NCI-H2171 (cell line): ENCODE results near the gene RAN.
"Not testable (repeated sequence)": the region's sequence is repeated elsewhere in the genome, so short reads cannot be mapped to it uniquely, and the experiment has no call there.

ENCODE experiments used
- DNase-seq: peaks from one replicate; lab custom pipeline; 2025; lab: John Stamatoyannopoulos, UW

RAN gene

DNA sequence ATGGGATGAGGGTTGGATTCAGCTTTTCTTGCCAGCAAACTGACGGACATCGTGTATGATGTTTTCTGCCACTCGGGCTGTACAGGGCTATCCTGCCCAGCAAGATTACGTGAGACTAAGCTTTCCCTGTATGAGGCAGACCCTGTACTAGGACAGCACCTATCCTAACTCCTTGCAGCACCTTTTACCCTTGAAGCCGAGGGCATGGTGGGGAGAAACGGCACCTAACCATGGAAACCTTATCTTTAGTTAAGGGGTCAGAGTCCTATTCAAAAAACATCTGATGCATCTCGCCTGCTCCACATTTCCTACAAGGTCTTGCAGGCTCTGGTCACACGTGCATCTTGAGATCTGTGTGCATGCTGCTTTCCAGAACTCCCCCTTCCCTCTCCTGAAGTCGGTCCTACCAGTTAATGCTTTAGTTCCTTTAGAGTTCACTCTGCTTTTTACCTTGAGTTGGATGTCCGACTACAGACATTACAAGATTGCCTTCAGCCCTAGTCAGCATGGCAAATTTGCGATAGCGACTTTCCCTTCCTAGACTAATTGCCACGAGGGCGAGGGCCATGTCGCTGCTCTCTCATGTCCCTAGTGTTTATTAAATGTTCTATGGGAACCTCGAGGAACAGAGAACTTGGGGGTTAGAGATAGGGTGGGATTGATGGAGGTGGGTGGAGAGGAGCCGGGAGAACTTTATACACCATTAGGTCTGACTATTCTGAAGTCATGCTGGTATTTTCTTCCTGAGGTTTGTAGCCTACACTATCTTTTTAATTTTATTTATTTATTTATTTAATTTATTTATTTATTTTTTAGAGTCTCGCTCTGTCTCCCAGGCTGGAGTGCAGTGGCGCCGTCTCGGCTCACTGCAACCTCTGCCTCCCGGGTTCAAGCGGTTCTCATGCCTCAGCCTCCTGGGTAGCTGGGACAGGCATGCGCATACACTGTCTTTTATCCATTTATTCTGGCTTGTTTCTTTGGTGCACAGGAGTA is 6.6 kb downstream of the RAN start:
- no peak for DNase-seq

DNA sequence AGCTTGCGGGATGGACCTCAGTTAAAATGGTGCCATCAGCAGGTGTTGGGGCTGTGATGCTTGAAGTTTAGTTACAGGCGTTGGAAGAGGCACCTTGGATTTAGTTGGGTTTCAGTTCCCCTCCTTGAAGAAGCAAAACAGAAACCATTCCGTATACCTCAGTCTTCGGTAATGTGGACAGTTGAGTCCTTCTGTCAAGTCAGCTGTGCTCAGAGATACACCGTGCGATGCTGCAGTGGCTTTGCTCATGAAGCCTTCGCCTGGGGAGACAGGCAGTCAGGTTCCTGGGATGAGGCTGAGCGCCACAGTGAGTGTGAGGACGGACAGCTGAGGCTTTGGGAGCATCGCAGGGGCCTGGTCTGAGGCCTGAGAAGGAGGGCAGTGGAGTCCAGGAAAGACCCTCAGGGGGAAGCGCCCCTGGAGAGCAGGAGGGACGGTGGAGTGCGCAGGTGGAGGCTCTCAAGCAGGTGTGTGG is 7.4 kb downstream of the RAN start:
- no peak for DNase-seq

- no peak for DNase-seq
Observed at GRCh38 chr12:130879781-130880389, 8.0 kb downstream of the RAN start.

- no peak for DNase-seq
Observed at GRCh38 chr12:130880411-130880885, 8.6 kb downstream of the RAN start.

GRCh38 chr12:130881046-130881445 is 9.2 kb downstream of the RAN start:
- DNase-seq = no peak

- no peak for DNase-seq
Observed at GRCh38 chr12:130881548-130881947, 9.7 kb downstream of the RAN start.

DNA sequence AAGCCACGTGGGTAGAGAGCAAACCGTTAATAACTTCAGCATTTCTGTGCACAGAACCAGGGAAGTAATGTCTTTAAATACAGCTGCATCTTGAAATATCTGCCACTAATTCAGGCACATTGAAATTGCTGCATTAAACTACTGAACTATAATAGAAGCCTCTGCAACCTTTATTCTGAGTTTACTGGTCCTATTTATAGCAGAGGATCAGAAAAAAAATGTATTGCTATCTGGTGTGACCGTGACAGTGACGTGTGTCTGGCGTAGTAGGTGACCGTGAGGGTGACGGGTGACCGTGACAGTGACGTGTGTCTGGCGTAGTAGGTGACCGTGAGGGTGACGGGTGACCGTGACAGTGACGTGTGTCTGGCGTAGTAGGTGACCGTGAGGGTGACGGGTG is 15.3 kb downstream of the RAN start:
- DNase-seq = not testable (repeated sequence)

DNA sequence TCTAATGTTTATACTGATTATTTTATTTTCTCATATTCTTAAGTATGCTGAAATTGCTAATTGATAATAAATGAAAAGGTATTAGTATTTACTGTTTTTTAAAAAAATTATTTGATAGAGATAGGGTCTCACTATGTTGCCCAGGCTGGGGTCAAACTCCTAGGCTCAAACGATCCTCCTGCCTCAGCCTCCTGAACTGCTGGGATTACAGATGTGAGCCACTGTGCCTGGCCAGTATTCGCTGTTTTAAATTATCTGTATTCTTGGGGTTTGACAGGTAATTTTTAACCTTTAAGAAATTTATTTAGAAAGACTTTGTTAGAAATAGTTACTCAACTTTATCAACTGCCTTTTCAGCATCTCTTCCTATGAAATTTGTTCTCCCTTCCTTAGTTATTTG is 32.2 kb downstream of the RAN start:
- DNase-seq = no peak

DNA sequence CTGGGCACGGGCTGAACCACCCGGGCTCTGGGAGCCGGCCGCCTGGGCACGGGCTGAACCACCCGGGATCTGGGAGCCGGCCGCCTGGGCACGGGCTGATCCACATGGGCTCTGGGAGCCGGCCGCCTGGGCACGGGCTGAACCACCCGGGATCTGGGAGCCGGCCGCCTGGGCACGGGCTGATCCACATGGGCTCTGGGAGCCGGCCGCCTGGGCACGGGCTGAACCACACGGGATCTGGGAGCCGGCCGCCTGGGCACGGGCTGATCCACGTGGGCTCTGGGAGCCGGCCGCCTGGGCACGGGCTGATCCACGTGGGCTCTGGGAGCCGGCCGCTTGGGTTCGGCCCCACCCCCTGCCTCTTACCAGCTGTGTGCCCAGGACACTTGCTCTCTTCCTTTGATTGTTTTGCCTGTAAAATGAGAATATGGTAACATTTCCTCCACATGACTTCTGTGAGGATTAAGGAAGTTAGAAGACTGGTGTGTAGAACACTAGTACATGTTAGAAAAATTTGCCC is 33.1 kb downstream of the RAN start:
- not testable (repeated sequence) for DNase-seq

GRCh38 chr12:130909111-130909510 is 37.2 kb downstream of the RAN start:
- no peak for DNase-seq

DNA sequence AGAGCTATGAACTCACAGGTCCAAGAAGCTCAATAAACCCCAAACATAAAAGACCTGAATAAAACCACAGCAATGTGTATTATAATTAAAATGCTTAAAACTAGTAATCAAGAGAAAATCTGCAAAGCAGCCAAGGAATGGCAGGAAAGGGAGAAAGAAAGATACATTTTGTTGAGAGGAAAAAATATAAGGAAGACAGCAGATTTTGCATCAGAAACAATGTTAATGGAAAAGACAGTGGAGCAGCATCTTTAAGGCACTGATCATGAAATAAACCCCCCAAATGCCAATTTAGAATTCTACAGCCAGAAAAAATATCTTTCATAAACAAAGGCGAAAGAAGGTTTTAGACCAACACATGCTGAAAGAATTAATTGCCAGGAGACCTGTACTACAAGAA is 39.3 kb downstream of the RAN start:
- DNase-seq = no peak

- DNase-seq = no peak
Observed at GRCh38 chr12:130911933-130912332, 40.1 kb downstream of the RAN start.

GRCh38 chr12:130916241-130916911 is 44.5 kb downstream of the RAN start:
- DNase-seq = peak; percentile 77

DNA sequence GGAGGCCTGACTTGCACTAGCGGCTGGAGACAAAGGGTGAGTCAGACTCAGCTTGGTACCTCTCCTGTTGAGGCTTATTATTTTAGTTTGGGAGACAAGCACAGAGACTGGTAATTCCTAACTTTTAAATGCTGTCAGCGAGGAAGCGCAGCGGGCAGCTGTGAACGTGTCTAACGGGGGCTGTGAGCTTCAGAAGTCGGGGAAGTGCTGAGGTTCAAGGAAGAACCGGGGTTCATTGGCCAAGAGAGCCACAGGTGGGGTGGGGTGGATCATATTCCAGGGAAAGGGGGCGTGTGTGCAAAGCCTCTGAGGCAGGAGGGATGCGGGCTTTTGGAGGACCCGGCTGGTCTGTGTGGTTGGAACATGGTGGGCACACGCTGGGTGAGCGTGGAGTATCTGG is 45.7 kb downstream of the RAN start:
- no peak for DNase-seq

- no peak for DNase-seq
Observed at GRCh38 chr12:130919086-130919485, 47.2 kb downstream of the RAN start.

GRCh38 chr12:130920119-130920703 is 48.3 kb downstream of the RAN start:
- no peak for DNase-seq

DNA sequence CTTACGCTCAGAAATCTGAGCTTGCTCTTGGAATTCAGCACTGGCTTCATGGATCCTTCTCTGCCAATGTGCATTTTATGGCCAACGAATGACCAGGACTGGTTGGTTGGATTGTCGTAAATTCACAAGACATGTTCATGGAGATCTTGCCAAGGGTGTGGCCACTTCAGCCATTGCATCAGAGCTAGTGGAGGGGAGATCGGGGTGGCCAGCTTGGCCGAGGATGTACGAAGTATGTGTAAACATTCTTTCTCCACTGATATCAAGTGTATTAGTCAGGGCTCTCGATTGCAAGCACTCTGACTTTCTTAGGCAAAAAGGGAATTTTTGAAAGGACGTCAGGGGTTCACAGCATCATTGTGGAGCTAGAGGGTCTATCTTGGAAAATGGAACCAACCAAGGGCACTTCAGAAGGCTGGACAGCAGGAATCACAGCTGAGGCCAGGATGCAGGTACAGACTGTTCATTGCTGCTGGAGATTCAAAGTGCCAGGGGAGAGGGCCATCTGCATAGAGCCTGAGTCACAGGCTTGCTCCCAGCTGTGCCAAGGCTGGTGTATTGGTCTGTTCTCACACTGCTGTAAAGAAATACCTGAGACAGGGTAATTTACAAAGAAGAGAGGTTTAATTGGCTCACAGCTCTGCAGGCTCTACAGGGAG is 49.0 kb downstream of the RAN start:
- DNase-seq = no peak

DNA sequence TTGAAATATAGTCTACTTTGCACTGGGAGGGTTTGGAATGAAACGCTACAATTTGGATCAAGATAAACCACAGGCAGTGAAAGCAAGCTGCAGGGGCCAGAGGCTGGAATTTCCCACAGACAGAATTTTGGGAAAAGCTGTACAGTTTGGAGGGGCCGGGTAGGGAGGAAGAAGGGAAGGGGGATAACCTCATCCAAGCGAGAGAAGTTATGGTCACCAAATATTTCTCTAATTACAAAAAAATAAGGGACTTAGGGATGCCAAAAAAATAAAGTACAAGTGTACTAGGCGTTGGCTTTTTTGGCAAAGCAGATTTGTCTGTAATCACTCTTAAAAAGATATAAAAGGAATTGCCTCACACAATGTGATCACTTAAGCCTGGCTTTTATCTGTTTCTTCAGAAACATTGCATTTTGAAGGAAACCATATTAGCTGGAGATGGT is 50.7 kb downstream of the RAN start:
- no peak for DNase-seq

DNA sequence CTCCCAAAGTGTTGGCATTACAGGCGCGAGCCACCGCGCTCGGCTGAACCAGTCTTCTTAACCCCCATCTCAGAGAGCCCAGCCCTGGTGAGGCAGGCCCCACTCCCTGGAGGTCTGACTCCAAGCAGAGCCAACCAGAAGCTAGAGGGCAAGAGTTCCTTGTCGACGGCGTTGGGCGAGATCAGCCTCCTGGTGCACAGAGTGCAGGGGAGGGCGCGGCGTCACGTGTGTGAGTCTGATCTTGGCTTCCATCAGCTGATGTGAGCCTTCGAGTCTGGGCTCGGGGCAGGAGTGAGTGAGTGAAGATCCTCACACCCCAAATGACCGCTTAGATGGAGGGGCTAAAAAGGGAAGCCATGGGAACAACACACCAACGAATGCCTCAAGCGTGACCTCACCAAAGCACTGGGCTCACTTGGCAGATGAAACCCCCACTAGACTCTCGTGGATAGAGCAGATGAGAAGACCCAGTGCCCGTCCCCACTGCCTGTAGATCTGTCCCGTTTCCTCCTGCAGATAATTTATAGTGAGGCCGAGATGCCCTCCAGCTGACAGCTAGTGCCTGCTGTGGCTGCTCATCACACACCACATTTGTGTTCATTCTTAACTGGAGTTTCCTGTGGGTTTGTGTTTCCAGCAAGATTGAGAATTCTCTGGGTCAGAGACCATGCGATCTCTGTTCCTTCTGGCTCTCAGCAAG is 53.2 kb downstream of the RAN start:
- DNase-seq = no peak

GRCh38 chr12:130925666-130926015 is 53.8 kb downstream of the RAN start:
- no peak for DNase-seq
